HAP-1 (cell line): ENCODE data around the gene SON.
"Not testable (repeated sequence)": the region's sequence is repeated elsewhere in the genome, so short reads cannot be mapped to it uniquely, and the experiment has no call there.

Experiments
- DNase-seq, 2 experiments: peaks; one replicate each; pipeline ENCODE4 v3.0.0-alpha.2; 2016 to 2020; ENCODE audit warnings: low spot score in 2 of 2
- H3K27me3 ChIP-seq: fragments of 250-450 bp; sonication (Bioruptor Pico); 2 replicates; pipeline ENCODE4 v1.5.1; 2020; ENCODE audit warnings: low read depth, mild to moderate bottlenecking, moderate library complexity
- H3K36me3 ChIP-seq: fragments of 250-450 bp; sonication (Bioruptor Pico); replicated peaks from 2 replicates; pipeline ENCODE4 v1.5.1; 2020; ENCODE audit warnings: mild to moderate bottlenecking
- H3K4me1 ChIP-seq: fragments of 250-450 bp; sonication (Bioruptor Pico); 2 replicates; pipeline ENCODE4 v1.5.1; 2020; ENCODE audit warnings: mild to moderate bottlenecking
- H3K4me3 ChIP-seq: fragments of 250-450 bp; sonication (Bioruptor Pico); 2 replicates; pipeline ENCODE4 v1.5.1; 2020; ENCODE audit warnings: mild to moderate bottlenecking, moderate library complexity
- H3K9me3 ChIP-seq: fragments of 250-450 bp; sonication (Bioruptor Pico); 2 replicates; pipeline ENCODE4 v1.5.1; 2020; ENCODE audit warnings: mild to moderate bottlenecking, moderate library complexity
- in situ Hi-C: fragments of 300-500 bp; cut with MboI; formaldehyde crosslinking; loops from 3 replicates; pipeline ENCODE4 v1.14.3; 2020; ENCODE audit warnings: low sequenced_read_pairs, inconsistent platforms, mixed read lengths

Gene SON

DNA sequence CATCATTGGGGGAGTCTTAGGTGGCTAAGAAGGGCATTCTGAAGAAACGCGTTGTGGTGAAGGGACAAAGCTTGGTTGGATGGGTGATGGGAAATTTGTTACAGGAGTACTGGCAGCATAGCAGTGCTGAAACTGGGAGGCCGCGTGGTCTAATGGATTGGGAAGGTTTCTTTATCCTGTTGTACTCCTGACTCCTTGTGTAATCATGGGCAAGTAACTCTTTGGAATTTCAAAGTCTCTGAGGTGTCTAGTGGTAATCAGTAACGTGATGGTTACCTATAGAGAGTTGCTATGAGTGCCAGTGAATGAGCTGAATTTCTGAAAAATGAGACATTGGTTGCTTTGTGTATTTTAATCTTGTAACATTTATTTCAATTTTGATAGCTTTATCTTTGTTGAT lies 27.2 kb downstream of the SON start:
- in situ Hi-C loops = no loop called here
- H3K36me3 ChIP-seq = peaks cover 82% of the 10 kb centered on the region
- peaks cover 9% of the 10 kb centered on the region for H3K4me1 ChIP-seq
- H3K9me3 ChIP-seq = no peaks in the 10 kb centered on the region
- H3K4me3 ChIP-seq = no peak overlapping the region
- H3K27me3 ChIP-seq = no peaks in the 10 kb centered on the region
- no peak for DNase-seq

DNA sequence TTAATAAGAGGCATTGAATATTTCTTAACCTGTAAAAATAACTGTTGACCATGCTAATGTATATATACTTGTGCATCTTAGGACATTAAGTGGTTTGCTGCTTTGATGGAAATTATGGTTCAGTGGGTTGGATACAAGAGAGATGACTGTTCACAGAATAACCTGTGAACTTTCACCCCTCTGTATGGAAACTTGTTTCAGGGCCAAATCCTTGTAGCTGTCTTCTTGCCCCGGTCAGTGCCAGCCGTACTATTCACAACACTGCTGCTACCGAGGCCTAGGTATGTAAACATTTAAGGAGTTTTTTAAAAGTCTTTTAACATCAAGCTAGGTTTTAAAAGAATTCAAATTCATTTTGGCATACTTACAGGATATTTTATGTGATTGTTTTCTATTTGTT lies 29.5 kb downstream of the SON start:
- Histone ChIP-seq H3K9me3 (no peaks in the 10 kb centered on the region), H3K36me3 (peaks cover 87% of the 10 kb centered on the region), H3K4me1 (no peaks in the 10 kb centered on the region), H3K4me3 (no peak overlapping the region), H3K27me3 (no peaks in the 10 kb centered on the region)
- in situ Hi-C loops = no loop called here
- DNase-seq = no peak

DNA sequence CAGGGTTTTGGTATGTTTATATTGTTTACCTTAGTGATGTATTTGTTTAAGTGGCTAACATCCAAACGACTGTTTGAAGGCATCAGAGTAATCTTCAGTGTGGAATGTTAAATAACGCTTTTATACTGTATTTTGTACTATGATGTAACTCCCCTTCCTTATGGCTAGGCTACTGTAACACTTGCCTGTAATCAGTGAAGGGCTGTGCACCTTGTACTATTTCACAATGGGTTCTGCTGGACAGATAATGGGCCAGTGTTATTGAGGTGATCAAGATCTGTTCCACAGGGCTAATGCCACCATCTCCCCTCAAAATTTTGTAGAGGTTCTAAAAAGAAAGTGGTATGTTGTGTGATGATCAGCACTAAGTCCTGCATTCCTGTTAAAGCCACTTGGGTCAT lies 33.9 kb downstream of the SON start:
- DNase-seq, H3K4me1 ChIP-seq, H3K9me3 ChIP-seq, H3K27me3 ChIP-seq, H3K4me3 ChIP-seq: not testable (repeated sequence)
- peaks cover 73% of the 10 kb centered on the region for H3K36me3 ChIP-seq
- in situ Hi-C loops = loop anchor here (25.0 kb wide), 1 partner anchor 89 kb away; the partner anchor contains the start of genes DNAJC28 and TMEM50B

DNA sequence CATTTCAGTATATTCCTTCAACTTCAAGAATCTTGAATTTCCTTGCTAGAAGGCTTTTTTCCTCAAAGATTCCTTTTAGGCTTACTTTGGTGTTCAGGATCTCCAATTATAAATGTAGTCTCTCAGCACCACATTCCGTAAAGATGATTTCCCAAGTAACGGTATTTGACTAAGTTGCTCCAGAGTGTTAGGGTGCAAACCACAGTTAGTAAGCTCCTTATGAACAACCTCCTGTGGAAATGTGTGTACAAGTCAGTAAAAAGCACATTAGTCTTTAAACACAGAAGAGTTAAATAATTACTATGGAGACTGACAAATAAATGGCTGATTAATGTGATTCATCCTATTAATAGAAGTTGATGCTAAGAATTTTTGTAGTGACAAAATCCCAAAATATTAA lies 35.4 kb downstream of the SON start:
- DNase-seq = no peak
- no peaks in the 10 kb centered on the region for H3K27me3 ChIP-seq
- no peaks in the 10 kb centered on the region for H3K9me3 ChIP-seq
- peaks cover 72% of the 10 kb centered on the region for H3K36me3 ChIP-seq
- in situ Hi-C loops = loop anchor here (25.0 kb wide), 1 partner anchor 91 kb away; the partner anchor contains the start of genes DNAJC28 and TMEM50B
- no peaks in the 10 kb centered on the region for H3K4me1 ChIP-seq
- no peak overlapping the region for H3K4me3 ChIP-seq

DNA sequence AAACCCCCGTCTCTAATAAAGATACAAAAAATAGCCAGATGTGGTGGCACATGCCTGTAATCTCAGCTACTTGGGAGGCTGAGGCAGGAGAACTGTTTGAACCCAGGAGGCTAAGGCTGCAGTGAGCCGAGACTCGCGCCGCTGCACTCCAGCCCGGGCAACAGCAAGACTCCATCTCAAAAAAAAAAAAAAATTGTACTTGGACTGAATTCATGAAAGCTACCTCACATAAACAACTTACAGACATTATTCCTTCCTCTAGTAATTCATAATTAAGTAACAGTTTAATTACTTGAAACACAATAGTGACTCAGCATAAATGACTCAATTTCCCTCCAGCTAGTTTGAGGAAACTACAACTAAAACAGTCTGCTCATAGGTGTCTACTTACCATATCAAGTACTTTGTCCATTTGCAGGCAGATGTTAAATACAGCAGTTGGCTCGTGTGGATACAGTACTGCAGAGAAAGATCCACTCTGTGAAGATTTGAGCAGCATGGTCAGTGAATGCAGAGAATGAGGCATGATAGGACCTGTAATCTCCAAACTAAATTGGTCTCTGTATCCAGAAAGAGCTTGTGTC lies 36.2 kb downstream of the SON start:
- no peak for DNase-seq
- H3K4me1 ChIP-seq = no peaks in the 10 kb centered on the region
- no peaks in the 10 kb centered on the region for H3K27me3 ChIP-seq
- in situ Hi-C loops = loop anchor here (25.0 kb wide), 1 partner anchor 92 kb away; the partner anchor contains the start of genes DNAJC28 and TMEM50B
- peaks cover 68% of the 10 kb centered on the region for H3K36me3 ChIP-seq
- no peak overlapping the region for H3K4me3 ChIP-seq
- no peaks in the 10 kb centered on the region for H3K9me3 ChIP-seq

DNA sequence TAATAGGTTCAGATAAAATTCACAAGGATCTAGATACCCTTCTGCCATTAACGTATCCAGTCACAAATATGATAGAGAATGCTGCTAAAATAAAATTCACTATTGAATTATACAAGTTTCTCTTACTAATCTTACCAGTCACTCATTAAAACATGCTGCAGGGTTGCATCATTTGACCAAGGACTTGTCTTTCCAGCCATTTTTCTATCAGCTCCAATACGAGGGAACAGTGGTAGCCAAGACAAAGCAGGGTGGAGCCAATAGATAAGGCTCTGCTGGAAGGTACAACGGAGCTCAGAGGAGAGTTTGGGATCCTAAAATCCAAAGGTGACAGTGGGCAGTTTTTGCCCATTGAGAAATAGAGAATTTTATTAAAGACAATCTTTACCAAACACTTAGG lies 41.6 kb downstream of the SON start:
- H3K4me1 ChIP-seq = peaks cover 9% of the 10 kb centered on the region
- peaks cover 39% of the 10 kb centered on the region for H3K36me3 ChIP-seq
- H3K4me3 ChIP-seq = no peak overlapping the region
- no peak for DNase-seq
- H3K27me3 ChIP-seq = no peaks in the 10 kb centered on the region
- in situ Hi-C loops = loop anchor here (25.0 kb wide), 1 partner anchor 97 kb away; the partner anchor contains the start of genes DNAJC28 and TMEM50B
- H3K9me3 ChIP-seq = no peaks in the 10 kb centered on the region

DNA sequence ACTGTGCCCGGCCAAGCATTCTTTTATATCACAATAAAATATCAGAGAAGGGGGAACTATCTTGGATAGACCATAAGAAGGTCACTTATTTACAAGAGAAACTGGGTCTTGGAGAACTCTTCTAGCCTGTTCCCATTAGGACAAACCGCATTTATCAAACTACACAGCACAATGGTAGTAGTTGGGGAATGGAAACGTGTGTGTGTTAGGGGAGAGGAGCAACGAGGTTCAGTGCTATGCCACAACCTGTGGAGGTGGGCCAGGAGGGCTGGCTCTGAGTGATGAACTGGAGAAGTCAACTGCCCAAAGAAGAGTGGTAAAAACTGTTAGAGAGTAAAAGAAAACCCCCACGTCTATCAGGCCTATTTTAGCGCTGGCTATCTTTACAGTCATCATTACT lies 44.1 kb downstream of the SON start:
- H3K4me1 ChIP-seq = peaks cover 9% of the 10 kb centered on the region
- no peaks in the 10 kb centered on the region for H3K9me3 ChIP-seq
- H3K4me3 ChIP-seq = peak overlapping the region; percentile 70
- DNase-seq = no peak
- H3K27me3 ChIP-seq = no peaks in the 10 kb centered on the region
- peaks cover 28% of the 10 kb centered on the region for H3K36me3 ChIP-seq
- in situ Hi-C loops = loop anchor here (25.0 kb wide), 1 partner anchor 100 kb away; the partner anchor contains the start of genes DNAJC28 and TMEM50B

DNA sequence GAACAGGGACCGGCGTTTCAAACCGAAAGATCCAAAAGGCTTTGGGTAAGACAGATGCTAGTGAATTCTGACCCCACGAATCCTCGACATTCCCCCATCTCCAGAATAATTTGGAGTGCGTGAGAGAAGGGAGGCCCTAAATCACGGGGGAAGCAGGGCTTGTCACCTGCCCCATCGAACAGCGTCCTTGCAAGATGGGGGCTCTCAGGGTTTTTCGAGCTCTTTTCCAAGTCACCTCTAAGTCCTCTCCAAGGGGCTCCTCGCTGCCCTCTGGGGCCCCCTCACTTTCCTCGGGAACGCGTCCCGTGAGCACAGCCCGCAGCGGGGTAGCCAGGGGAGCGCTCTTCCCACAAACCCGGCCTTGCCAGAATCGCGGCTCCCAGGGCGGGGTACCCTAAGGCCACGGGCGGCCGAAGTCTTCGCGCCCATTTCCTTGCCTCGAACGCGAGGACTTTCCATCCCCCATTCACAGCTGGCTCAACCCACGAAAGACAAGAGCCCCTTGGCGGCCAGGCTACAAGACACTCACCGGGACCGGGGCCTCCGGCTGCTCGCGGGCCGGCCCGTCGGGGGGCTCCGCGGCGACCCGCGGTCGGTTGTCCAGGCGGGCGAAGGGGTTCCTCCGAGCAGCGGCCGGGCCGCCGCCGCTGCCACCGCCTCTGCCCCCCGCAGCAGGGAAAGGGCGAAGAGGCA lies 45.1 kb downstream of the SON start:
- peak overlapping the region; percentile 70 for H3K4me3 ChIP-seq
- DNase-seq = peak in 1 of 2 experiments; percentile 59
- in situ Hi-C loops = loop anchor here (25.0 kb wide), 1 partner anchor 101 kb away; the partner anchor contains the start of genes DNAJC28 and TMEM50B
- peaks cover 19% of the 10 kb centered on the region for H3K36me3 ChIP-seq
- H3K4me1 ChIP-seq = peaks cover 9% of the 10 kb centered on the region
- no peaks in the 10 kb centered on the region for H3K9me3 ChIP-seq
- no peaks in the 10 kb centered on the region for H3K27me3 ChIP-seq

DNA sequence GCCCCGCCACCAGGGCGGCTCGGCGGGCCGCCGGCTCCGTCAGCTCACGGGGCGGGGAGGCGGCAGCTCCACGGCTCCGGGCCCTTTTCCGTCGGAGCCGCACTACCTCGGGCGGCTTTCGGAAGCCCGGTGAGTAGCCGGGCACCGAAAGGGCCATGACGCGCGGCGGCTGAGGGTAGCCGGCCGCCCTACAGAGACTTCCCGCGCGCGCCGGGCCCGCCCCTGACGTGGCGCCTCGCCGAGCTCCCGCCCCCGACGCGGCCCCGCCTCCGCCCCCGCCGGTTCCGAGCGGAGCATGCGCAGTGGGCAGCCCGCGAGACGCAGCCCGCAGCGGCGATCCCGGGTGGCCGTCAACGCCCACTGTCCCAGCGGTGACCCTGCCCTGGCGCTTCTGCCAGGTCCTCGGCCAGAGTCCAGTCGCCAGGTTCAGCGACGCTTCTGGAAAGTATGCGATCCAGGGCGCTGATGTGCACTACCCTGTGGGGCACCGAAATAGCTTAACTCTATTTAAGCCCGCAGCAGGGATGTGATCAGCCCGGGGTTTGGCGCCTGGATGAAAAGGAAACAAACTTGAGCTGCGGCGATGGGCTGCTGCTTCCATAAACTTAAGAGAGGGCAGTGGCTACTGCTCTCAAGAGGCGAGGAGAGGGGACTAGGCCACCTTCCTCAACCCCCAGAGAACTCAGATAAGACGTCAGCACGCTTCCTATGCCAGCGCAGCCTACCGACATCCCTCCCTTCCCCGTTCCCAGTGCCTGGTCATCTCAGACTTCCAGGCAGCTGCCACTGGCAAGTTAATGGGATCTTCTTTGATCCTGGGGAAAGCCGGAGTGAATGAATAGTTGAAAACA lies 45.9 kb downstream of the SON start, which contains the start of gene DONSON:
TSS of gene DONSON (minus strand) at position 200 of the 851 bp plus-strand sequence. CDS start at position 157, 43 bp downstream.
- Histone ChIP-seq H3K27me3 (no peaks in the 10 kb centered on the region), H3K36me3 (peaks cover 15% of the 10 kb centered on the region), H3K9me3 (no peaks in the 10 kb centered on the region), H3K4me1 (peaks cover 9% of the 10 kb centered on the region), H3K4me3 (peak within 1 kb of the TSS; percentile 70)
- DNase-seq = peak; percentile 77 to 91
- in situ Hi-C loops = loop anchor here (25.0 kb wide), 1 partner anchor 101 kb away; the partner anchor contains the start of genes DNAJC28 and TMEM50B

DNA sequence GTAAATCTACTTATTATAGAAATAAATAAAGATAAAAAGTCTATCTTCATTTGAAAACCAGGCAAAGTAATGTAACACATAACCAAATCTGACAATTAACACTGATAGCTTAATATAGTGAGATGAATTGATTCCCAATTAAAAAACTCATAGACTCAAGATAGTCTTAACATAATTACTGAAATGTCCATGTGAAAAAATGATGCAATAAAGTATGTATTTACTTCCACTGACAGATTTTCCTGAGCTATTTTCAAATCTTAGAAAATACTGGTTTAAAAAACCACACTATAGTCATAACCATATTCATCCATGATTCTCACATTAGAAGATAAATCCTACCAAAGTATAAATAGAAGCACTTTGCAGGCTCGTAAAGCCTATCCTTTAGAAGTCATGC lies 55.2 kb downstream of the SON start:
- Histone ChIP-seq H3K4me3 (no peak overlapping the region), H3K4me1 (no peaks in the 10 kb centered on the region), H3K27me3 (no peaks in the 10 kb centered on the region), H3K9me3 (no peaks in the 10 kb centered on the region), H3K36me3 (peaks cover 47% of the 10 kb centered on the region)
- in situ Hi-C loops = loop anchor here (25.0 kb wide), 1 partner anchor 111 kb away; the partner anchor contains the start of genes DNAJC28 and TMEM50B
- no peak for DNase-seq

DNA sequence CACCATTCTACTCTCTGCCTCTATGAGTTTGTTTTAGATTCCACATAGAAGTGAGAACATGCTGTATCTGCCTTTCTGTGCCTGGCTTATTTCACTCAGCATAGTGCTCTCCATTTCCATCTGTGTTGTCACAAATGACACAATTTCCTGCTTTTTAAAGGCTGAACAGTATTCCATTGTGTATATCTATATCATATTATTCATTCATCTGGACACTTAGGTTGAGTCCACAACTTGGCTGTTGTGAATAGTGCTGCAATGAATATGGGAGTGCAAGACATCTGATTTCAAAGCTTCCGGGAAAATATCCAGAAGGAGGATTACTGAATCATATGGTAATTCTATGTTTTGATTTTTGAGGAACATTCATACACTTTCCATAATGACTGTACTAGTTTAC lies 65.7 kb downstream of the SON start:
- H3K27me3 ChIP-seq = no peaks in the 10 kb centered on the region
- in situ Hi-C loops = no loop called here
- no peaks in the 10 kb centered on the region for H3K9me3 ChIP-seq
- no peak overlapping the region for H3K4me3 ChIP-seq
- DNase-seq = no peak
- H3K4me1 ChIP-seq = no peaks in the 10 kb centered on the region
- peaks cover 14% of the 10 kb centered on the region for H3K36me3 ChIP-seq

DNA sequence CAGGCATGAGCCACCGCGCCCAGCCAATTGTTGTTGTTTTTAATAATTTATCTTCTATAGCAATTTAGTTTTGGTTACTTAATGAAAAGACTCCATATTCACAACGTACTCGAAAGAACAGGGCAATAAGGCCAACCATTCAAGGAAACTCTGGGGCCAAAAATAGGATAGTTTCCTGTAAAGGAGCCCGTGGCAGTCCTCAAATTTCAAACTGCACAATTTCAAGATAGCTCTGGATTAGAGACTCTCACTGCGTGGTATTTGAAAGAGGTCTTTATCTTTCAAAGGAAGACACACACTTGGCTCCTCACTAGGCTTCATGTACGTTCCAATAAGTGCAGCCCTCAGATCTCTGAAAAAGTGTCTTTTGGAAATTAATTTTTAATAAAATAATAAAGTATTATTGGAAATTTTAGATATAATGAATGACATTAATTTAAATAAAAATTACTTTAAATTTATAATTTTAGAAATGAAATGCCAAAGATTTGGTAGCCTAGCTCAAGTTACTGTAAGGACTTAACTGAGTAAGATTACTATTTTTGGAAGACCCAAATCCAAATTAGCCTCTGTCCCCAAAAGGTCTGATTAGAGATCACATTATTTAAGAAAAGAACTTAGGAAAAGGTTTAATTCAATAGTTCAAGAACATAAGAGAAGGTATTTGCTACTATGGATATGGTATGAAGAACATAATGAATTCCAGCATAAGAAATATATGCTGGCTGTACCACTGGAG lies 68.3 kb downstream of the SON start:
- H3K4me1 ChIP-seq = no peaks in the 10 kb centered on the region
- H3K9me3 ChIP-seq = no peaks in the 10 kb centered on the region
- H3K36me3 ChIP-seq = peaks cover 17% of the 10 kb centered on the region
- H3K27me3 ChIP-seq = no peaks in the 10 kb centered on the region
- DNase-seq = no peak
- no peak overlapping the region for H3K4me3 ChIP-seq
- in situ Hi-C loops = no loop called here

DNA sequence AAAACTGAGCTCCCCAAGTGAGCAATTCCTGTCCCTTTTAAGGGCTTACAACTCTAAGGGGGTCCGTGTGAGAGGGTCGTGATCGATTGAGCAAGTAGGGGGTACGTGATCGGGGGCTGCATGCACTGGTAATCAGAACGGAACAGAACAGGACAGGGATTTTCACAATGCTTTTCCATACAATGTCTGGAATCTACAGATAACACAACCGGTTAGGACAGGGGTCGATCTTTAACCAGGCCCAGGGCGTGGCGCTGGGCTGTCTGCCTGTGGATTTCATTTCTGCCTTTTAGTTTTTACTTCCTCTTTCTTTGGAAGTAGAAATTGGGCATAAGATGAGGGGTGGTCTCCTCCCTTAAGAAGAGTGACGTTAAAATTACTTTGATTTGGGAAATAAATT lies 74.7 kb downstream of the SON start:
- in situ Hi-C loops, H3K4me3 ChIP-seq, H3K27me3 ChIP-seq, H3K9me3 ChIP-seq, DNase-seq, H3K4me1 ChIP-seq: not testable (repeated sequence)
- peaks cover 30% of the 10 kb centered on the region for H3K36me3 ChIP-seq
